Brain microvascular endothelial cell (primary cell): ENCODE results near the gene TSSC4.
A peak's percentile ranks its signal among the peaks of the same experiment; 100 is the strongest.

Source experiments
- DNase-seq: peaks from one replicate; pipeline ENCODE4 v3.0.0-alpha.2; 2020
- H3K27ac ChIP-seq: fragments of 250-450 bp; sonication (Bioruptor Pico); 2 replicates; pipeline ENCODE4 v1.5.1; 2020; ENCODE audit warnings: mild to moderate bottlenecking, moderate library complexity
- H3K27me3 ChIP-seq: fragments of 250-450 bp; sonication (Bioruptor Pico); replicated peaks from 2 replicates; pipeline ENCODE4 v1.5.1; 2020; ENCODE audit warnings: mild to moderate bottlenecking
- H3K36me3 ChIP-seq: fragments of 250-450 bp; sonication (Bioruptor Pico); replicated peaks from 2 replicates; pipeline ENCODE4 v1.5.1; 2020; ENCODE audit warnings: mild to moderate bottlenecking
- H3K4me3 ChIP-seq: 2 replicates; pipeline ENCODE4 v1.5.1; 2011; ENCODE audit warnings: low read depth, mild to moderate bottlenecking, control low read depth, low read length, moderate library complexity
- CTCF ChIP-seq: IDR thresholded peaks from 2 replicates; pipeline ENCODE4 v1.5.1; 2011; ENCODE audit warnings: low read depth, mild to moderate bottlenecking, moderate library complexity, low read length, control low read depth, inconsistent platforms; ENCODE audit errors: missing control alignments
- in situ Hi-C: cut with HindIII; loops from 2 replicates; pipeline ENCODE4 v1.10.0; 2017; ENCODE audit warnings: low sequenced_read_pairs, low pct_ligation_motif_present

Gene TSSC4

GRCh38 chr11:2399488-2400068 is 972 bp upstream of the TSSC4 start:
- peaks cover 44% of the 10 kb centered on the region for H3K36me3 ChIP-seq
- no peaks in the 10 kb centered on the region for H3K27me3 ChIP-seq
- H3K27ac ChIP-seq = peak overlapping the region; percentile 91
- in situ Hi-C loops = no loop called here
- DNase-seq = no peak
- peak; percentile 4 for TF ChIP-seq CTCF
- H3K4me3 ChIP-seq = peak overlapping the region; percentile 80

GRCh38 chr11:2400762-2401435 is 349 bp downstream of the TSSC4 start:
- Histone ChIP-seq H3K27ac (peak overlapping the region; percentile 74), H3K36me3 (peaks cover 33% of the 10 kb centered on the region), H3K4me3 (peak overlapping the region; percentile 98), H3K27me3 (no peaks in the 10 kb centered on the region)
- TF ChIP-seq CTCF = no peak
- in situ Hi-C loops = no loop called here
- no peak for DNase-seq

DNA sequence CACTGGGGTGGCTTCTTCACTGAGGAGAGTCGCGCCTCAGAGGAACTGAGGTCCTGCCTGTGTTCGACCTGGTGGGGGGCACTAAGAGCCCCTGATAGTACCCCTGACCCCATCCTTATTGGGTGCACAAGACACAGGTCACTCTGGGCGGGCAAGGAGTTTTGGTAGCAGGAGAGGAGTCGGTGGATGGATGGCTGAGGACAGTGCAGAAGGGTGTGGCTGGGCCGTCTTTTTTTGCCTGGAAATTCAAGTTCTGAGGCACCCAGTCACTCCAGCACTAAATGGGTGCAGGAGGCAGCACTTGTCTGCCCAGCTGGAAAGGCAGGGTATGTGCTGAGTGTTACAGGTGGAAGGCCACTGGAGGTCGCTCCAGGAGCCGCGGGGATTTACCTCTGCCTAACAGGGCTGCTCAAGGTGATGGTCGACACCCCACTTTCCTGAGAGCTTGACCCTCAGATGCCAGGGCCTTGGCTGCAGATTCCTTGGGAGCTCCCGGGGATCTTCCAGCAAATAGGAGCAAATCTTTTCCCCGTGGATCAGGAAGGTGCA is 960 bp downstream of the TSSC4 start:
- H3K27ac ChIP-seq = peak overlapping the region; percentile 74
- TF ChIP-seq CTCF = no peak
- peaks cover 27% of the 10 kb centered on the region for H3K36me3 ChIP-seq
- peak overlapping the region; percentile 98 for H3K4me3 ChIP-seq
- DNase-seq = no peak
- no peaks in the 10 kb centered on the region for H3K27me3 ChIP-seq
- in situ Hi-C loops = no loop called here

DNA sequence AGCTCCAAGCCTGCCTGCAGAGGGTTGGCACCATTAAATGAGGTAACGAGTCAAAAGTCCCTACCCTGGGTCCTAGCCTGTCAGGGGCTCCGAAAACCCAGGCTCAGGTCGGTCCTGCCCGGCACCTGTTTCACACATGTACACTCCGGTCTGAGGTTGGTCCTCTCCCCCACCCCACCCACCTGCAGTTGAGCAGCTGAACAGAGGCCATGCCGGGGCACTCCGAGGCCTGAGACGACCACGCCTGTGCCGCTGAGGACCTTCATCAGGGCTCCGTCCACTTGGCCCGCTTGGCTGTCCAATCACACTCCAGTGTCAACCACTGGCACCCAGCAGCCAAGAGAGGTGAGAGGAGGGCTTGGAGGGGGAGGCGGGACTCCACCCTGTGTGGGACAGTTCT is 1.6 kb downstream of the TSSC4 start:
- in situ Hi-C loops = no loop called here
- no peak for TF ChIP-seq CTCF
- Histone ChIP-seq H3K27me3 (no peaks in the 10 kb centered on the region), H3K4me3 (peak overlapping the region; percentile 98), H3K27ac (no peak overlapping the region), H3K36me3 (peaks cover 21% of the 10 kb centered on the region)
- DNase-seq = no peak

- no peak for TF ChIP-seq CTCF
- H3K4me3 ChIP-seq = no peak overlapping the region
- no peaks in the 10 kb centered on the region for H3K27me3 ChIP-seq
- peaks cover 18% of the 10 kb centered on the region for H3K36me3 ChIP-seq
- no peak overlapping the region for H3K27ac ChIP-seq
- in situ Hi-C loops = no loop called here
- no peak for DNase-seq
Measured at GRCh38 chr11:2402890-2403645, 2.5 kb downstream of the TSSC4 start.
